HG02870 (cell line): ENCODE measurements around the gene CBLN3.
"Not testable (repeated sequence)": the region's sequence is repeated elsewhere in the genome, so short reads cannot be mapped to it uniquely, and the experiment has no call there.

Experiments used
- ATAC-seq: cut with Tn5 transposase; IDR thresholded peaks from one replicate; pipeline ENCODE4 v1.9.1; 2021; ENCODE audit warnings: mild to moderate bottlenecking, moderate library complexity; ENCODE audit not compliant: unreplicated experiment

Gene CBLN3

DNA sequence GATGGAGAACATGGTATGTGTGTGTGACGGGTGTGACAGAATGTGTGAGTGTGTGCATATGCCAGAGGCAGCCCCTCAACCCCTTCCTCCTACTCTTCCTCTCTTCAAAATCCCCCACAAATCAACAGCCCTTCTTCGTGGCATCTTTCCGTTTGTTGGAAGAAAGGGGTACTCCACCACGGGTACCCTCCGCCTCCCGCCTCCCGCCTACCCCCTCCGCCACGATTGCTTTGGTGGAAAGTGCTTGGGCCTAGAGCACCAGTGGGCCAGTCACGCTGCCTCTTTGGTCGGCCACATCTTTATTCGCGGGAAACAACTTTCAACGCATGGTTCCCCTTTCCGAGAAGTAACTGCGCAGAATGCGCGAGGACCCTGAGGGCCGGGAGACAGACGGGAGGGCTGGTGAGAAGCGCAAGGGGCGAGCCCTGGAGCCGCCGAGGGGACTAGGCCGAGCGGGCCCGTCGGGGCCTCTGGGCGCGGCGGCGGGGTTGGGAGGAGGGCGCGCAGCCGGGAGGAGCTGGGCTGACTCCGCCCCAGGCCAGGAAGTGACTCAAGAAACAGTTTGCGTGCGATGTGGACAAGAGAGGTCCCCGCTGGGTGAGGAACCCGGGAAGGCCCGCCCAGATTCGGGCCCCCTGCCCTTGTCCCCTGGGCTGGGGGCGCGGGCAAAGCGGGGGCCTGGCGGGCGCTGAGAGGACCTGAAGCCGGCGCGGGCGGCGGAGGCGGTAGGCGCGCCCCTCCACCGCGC lies at the start of gene CBLN3, which contains the start of gene KHNYN:
TSS of gene CBLN3 (minus strand) at position 274 of the 748 bp plus-strand sequence. CDS start 614 bp downstream, outside the sequence.
TSS of gene KHNYN (plus strand) at position 560 of the 748 bp plus-strand sequence. CDS start 777 bp downstream, outside the sequence.
- ATAC-seq, result peak; percentile 81

DNA sequence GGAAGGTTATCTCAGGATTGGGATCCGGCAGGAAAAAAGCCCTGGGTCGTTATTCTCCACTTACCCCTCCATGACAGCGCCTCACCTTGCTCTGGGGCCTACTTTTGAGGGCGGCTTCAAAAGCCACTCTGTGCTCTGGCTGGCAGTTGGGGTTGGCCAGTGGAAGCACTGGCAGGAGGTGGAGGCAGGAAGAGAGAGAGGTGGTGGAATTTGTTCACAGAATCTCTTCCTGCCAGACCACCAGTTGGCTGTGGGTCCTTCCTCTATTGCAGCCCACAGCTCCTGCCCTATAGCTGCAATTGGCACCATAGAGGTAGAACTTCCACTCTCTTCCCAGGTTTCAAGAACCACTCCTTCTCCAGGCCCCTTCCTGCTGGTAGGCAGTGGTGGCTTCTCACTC lies 45.8 kb upstream of the CBLN3 start:
- ATAC-seq, result no peak

DNA sequence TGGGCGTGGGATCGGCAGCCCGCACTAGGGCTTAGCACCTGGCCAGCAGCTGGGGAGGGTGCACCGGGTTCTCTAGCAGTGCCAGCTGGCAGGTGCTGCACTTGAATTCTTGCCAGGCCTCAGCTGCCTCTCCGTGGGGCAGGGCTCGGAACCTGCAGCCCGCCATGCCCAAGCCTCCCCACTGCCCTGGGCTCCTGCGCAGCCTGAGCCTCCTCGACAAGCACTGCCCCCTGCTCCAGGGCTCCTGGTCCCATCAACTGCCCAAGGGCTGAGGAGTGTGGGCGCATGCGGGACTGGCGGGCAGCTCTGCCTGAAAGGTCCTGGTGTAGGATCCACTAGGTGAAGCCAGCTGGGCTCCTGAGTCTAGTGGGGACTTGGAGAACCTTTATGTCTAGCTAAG lies 43.7 kb upstream of the CBLN3 start:
- ATAC-seq, result no peak

DNA sequence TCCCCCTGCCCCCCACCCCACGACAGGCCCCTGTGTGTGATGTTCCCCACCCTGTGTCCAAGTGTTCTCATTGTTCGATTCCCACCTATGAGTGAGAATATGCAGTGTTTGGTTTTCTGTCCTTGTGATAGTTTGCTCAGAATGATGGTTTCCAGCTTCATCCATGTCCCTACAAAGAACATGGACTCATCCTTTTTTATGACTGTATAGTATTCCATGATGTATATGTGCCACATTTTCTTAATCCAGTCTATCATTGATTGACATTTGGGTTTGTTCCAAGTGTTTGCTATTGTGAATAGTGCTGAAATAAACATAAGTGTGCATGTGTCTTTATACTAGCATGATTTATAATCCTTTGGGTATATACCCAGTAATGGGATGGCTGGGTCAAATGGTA lies 41.0 kb upstream of the CBLN3 start:
- not testable (repeated sequence) for ATAC-seq

DNA sequence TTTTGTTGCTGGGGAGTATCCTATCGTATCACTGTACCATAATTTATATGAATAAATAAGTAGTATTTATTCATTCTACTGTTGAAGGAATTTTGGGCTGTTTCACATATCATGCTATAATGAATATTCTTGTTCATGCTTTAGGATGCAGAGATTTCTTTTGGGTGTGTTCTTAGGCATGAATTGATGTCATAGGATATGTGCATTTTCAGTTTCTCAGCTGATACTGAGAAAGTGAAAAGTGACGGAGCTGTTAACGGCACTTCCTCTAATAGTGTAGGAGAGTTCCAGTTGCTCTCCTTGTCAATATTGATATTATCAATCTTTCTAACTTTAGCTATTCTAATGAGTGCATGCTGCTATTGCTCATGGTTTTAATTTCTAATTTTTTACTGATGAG lies 36.3 kb upstream of the CBLN3 start:
- ATAC-seq, result no peak

DNA sequence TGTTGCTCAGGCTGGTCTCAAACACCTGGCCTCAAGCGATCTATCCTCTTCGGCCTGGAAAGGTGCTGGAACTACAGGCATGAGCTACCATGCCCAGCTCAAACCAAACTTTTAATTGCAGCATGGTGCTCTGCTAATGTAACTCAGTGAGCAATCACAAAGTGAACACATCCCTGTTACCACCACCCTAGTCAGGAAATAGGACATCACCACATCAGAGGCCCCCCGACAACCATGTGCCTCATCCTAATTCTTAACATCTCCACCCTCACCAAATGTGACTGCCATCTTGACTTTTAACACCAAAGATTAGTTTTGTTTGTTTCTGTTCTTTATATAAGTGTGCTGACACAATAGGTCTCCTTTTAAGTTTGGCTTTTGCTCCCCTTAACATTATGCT lies 35.9 kb upstream of the CBLN3 start:
- ATAC-seq, result no peak

DNA sequence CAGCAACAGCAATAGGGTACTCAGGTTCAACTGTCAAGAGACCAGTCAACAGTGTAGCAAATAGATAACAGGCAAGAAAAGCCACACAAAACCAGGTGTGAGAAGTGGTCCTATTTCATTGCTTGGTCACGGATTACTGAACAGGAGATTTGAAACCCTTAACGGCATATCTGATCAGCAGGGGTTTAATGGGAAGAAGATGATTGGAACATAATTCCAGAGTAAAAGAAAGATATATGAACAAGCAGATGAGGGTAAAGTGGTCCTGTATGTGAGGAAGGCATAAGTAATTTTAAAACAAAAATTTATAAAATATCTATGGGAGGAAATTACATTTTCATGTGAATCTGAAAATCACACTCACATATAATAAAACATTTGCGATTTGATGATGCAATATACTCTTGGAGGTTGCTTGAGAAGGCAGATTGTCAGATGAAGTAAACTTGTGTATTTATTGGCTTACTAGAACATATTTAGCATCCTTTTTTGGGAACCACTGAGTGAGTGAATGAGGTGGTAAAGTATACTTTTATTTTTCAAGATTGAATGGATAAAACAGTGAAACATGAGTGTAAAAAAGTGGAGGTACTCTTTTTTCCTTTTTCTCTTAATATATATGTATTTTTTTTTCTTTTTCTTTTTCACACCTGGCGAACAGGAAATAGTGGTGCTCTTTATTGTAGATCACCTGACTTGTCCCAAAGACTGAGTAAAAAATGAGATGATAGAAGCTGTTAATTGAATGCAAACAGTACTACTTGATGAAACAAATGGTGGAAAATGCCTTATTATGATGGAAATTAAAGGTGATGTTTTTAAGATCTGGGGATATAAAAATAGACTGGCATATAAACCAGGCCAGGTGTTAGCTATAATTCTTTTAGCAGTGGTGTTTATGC lies 34.7 kb upstream of the CBLN3 start:
- ATAC-seq, result peak; percentile 25

DNA sequence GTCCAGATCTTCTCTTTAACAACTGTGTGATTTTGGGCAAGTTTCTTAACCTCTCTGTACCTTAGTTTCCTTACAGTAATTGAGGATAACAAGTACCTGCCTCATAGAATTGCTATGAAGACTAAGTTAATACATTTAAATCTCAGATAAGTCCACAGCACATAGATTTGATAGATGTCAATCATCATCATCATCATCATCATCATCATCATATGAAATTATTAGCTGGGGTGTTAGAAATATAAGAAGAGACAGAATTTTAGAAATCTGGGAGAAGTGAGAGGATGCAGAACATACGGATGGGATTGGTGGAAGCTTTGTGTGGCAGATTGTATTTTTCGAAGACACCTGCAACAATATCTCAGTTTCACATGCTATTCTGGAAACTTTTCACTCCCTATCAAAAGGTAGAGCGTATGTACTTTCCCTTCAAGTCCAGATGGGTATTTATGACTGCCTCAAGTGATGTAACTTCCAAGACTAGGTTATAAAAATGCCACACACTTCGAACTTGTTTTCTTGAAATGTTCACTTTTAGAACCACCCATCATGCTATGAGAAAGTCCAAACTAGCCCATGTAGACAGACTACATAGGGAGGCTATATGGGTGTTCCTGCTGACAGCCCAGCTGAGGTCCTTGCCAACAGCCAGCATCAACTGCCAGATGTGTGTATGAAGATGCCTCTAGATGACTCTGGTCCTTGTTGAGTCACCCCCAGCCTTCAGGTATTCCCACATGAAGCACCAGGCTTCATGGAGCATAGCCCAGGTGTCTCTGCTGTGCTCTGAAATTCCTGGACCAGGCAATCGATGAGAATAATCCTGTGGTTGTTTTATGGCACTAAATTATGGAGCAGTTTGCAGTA lies 33.8 kb upstream of the CBLN3 start:
- peak; percentile 80 for ATAC-seq

DNA sequence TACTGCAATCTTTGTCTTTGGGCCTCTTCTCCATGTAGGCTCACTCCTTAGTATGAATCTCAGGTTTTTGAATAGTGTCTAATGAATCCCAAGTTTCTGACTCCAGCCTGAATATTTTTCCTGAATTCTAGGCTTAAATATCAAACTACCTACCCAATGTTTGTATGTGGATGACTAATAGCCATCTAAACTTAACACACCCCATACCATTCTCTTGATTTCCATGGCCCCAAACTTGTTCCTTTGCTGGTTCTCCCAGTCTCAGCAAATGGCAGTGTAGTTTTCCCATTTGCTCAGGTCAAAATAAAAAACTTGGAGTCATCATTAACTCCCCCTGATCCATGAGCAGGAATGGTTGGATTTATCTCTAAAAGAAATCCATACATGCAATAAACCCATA lies 31.9 kb upstream of the CBLN3 start:
- ATAC-seq, result no peak

DNA sequence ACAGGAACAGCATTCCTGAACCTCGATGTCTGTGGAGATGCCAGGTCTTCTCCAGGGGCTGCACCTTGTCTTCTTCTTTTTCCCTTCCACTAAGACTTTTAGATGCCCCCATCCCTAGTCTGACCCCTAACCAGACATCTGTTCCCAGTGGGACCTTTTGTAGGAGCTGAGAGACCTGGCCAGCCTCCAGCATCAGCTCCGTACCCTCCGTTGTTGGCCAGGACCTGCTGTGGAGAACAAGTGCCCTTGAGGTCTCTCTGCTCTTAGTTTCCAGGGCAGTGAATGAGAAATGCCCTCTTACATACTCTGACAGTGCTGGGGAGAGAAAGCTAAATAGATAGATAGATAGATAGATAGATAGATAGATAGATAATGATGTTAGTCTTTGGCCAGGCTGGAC lies 29.9 kb upstream of the CBLN3 start:
- ATAC-seq, result no peak

DNA sequence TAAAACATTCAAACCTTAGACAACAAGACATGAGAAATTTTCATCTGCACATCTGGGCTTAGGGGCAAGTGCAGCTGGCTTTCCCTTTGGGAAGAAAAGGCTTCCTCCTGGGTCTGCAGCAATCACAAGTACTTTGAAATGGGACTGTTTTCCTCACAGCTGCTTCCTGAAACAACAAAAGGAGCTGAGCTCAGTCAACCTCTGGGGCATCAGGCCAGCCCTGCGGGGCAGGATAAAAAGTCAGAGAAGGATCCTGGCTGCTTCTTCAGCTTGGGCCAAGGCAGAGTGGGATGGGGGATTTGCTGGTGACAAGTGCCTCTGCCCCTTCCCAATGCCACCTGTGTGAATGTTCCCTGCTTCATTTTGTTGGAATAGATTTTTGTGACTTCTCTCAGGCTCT lies 29.3 kb upstream of the CBLN3 start:
- ATAC-seq, result no peak

DNA sequence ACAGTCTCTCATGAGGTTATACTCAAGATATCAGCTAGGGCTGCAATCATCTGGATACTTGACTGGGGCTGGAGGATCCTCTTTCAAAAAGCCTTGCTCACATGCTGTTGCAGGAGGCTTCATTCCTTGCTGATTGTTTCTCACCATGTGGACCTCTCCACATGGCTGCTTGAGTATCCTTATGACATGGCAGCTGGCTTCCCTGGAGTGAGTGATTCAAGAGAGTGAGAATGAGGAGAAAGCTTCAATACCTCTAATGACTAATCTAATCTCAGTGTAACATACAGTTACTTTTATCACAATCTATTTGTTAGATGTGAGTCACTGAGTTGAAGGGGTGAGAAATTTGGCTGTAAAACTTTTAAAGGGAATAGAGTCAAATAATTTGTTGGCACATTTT lies 27.5 kb upstream of the CBLN3 start:
- no peak for ATAC-seq

DNA sequence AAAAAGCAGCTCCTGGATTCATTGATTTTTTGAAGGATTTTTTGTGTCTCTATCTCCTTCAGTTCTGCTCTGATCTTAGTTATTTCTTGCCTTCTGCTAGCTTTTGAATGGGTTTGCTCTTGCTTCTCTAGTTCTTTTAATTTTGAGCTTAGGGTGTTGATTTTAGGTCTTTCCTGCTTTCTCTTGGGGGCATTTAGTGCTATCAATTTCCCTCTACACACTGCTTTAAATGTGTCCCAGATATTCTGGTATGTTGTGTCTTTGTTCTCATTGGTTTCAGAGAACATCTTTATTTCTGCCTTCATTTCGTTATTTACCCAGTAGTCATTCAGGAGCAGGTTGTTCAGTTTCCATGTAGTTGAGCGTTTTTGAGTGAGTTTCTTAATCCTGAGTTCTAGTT lies 21.4 kb upstream of the CBLN3 start:
- ATAC-seq, result not testable (repeated sequence)

DNA sequence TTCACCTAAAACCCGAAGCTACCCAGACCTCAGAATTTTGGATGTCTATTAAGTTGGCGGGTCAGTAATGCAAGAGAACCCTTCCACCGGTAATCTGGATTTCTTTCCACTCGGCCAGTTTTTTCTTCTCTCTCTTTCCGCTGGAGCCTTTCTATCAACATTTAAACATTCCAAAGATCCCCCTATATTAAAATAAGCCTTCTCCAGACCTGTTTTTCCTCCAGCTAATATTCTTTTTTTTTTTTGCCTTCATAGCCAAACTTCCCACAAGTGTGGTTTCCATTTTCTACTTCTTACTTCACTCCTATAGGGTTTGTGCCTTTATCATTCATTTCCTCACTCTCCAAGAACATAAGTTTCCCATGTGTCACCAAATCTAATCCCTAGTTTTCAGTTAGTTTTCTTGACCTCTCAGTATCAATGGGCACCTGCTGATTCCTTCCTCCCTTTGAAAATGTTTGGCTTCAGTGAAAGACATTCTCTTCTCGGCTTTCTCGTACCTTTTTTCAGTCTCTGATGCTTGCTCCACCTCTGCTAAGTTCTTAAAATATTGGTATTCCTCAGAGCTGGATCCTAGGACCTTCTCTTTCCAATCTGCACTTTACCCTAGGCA lies 13.7 kb upstream of the CBLN3 start:
- ATAC-seq, result no peak

DNA sequence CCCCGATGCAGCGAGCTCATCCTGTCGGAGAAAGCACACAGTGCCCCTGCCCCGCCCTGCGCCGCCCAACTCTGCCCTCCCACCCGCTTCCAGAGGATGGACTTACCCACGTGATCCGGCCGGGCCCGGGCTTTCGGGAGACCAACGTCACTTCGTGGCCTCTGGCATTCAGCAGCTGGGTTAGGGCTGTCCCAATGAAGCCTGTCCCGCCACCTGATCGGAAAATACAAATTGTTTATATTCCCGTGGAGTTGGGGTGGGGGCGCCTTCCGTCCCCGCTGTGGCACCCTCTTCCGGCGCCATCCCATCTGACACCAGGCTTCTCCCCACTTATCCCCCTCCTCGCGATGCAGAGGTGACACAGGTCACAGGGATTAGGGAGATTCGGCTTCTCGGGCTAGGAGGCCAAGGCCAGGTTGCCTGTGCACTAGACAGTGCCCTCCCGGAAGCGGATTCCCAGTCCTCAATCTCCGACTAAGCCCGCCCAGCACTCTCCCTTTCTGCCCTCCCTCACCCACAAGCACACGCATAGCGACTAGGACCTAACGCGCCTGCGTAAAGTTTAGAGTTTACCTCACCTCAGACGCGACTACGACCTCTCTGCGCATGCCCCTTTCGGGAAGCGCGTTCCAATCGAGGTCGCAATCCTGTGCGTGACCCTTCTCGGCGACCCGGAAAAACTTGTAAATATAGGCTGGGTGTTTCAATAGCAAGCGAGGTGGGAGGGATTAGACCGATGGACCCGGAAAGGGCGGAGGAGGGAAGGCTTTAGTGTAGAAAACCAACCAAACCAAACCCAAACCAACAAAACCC lies 13.0 kb upstream of the CBLN3 start, which contains the start of gene SDR39U1:
TSS of gene SDR39U1 (minus strand) at position 537 of the 813 bp plus-strand sequence. CDS start at position 530, 7 bp downstream.
- ATAC-seq, result peak; percentile 89

DNA sequence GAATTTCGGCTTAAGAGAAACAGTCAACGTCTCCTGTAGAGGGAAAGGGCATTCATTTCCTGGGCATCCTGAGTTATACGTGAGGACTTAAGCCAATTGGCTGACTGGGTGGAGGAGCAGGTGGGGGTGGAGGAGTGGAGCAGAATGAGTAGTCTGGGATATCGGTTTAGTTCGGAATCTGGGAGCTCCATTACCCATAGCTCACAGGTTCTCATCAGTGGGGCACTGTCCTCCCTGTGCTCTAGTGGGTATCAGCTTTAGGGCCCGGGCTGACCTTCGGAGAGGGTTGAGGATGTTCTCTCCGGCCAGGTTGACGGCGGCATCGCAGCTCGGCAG lies 12.4 kb upstream of the CBLN3 start:
- no peak for ATAC-seq

DNA sequence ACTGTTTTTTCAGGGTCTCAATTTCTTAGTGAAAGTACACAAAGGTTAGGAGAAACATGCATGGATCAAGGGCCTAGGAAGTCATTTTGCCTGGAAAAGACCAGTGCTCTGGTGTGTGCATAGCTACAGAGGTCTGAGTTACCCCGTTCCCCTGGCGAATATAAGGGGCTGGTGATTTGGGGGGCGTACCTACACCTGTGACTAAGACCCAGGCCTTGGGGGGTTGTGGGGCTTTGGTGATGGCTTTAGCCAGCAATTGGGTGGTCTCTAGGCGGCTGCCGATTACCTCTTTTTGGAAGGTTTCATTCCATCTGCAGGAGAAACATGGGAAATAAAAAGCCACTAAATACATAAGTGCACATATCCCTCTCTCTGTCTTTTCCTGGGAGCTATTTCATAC lies 12.0 kb upstream of the CBLN3 start:
- no peak for ATAC-seq

DNA sequence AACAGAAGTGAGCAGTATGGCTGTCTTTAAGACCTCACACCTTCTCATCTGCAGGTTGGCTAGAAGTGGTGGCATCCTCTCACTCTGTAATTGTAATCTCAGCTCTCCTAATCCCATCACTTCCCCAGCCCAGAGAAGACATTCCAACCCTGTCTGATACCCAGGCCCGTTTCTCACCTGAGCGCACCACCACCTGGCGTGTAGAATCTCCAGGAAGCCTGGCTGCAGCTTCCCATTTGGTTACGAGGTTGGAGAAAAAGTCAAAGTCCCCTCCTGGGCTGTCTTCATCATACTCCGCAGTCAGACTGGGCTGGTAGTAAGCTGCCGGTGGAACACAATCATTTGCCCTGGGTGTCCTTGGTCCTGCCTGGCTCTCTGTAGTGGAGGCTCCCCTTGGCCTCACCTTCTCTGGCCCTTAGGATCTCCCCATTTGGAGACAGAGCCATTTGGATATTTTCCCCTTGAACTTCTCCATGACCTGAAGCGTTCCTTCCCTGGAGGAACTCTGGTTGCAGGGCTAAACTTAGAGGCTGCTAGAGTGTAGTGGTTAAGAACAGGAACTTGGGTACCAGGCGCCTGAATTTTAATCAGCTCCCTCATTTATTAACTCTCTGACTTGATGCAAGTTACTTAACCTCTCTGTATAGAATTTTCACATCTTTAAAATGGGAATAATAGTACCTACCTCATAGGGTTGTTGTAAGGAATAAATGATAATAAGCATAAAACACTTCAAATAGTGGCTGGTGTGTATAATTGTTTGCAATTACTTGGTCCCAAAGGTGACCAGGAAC lies 11.3 kb upstream of the CBLN3 start:
- no peak for ATAC-seq
